Activated naive CD8-positive, alpha-beta T cell treated with anti-CD3 and anti-CD28 coated beads, Interleukin-2, amount 10 ng/mL, durations not matched to agents 7 days and 5 days (primary cell): ENCODE measurements around the gene DDX51. TPM values are rescaled to one million over a fixed set of nuclear protein-coding genes. Genes with fewer than 3 reads are reported as not detected.

Experiments used
- ATAC-seq: fragments of 150-1000 bp; cut with Tn5 transposase; one replicate; pipeline ENCODE4 v1.10.0; 2021; ENCODE audit warnings: low read depth, moderate library complexity
- POLR2A ChIA-PET: fragments of 350-600 bp; sonication (Branson Sonifier 250); formaldehyde crosslinking; loops from one replicate; lab custom pipeline; 2021; ENCODE audit warnings: antibody characterized with exemption; lab: Charles Lee
- DNase-seq: peaks from one replicate; pipeline ENCODE4 v3.0.0; 2021
- H3K27ac Mint-ChIP-seq: one replicate; pipeline ENCODE4 v1.8.0; 2022; ENCODE audit warnings: mild to moderate bottlenecking, mixed read lengths
- H3K27me3 Mint-ChIP-seq: one replicate; pipeline ENCODE4 v1.8.0; 2022; ENCODE audit warnings: mild to moderate bottlenecking, moderate library complexity, mixed read lengths
- H3K36me3 Mint-ChIP-seq: one replicate; pipeline ENCODE4 v1.8.0; 2021; ENCODE audit warnings: mild to moderate bottlenecking, mixed read lengths
- H3K4me1 Mint-ChIP-seq: one replicate; pipeline ENCODE4 v1.8.0; 2021; ENCODE audit warnings: mixed read lengths
- H3K4me3 Mint-ChIP-seq: one replicate; pipeline ENCODE4 v1.8.0; 2022; ENCODE audit warnings: mild to moderate bottlenecking, moderate library complexity, mixed read lengths
- H3K9me3 Mint-ChIP-seq: one replicate; pipeline ENCODE4 v1.8.0; 2021; ENCODE audit warnings: mixed read lengths
- total RNA-seq, 2 experiments: library from RNA; stranded (reverse); gene quantifications; one replicate each; pipeline ENCODE4 v1.2.3, GENCODE V29; 2021

DDX51 gene
- total RNA-seq, 2 experiments from 2014 or later: 31.9 to 33.5 TPM

DNA sequence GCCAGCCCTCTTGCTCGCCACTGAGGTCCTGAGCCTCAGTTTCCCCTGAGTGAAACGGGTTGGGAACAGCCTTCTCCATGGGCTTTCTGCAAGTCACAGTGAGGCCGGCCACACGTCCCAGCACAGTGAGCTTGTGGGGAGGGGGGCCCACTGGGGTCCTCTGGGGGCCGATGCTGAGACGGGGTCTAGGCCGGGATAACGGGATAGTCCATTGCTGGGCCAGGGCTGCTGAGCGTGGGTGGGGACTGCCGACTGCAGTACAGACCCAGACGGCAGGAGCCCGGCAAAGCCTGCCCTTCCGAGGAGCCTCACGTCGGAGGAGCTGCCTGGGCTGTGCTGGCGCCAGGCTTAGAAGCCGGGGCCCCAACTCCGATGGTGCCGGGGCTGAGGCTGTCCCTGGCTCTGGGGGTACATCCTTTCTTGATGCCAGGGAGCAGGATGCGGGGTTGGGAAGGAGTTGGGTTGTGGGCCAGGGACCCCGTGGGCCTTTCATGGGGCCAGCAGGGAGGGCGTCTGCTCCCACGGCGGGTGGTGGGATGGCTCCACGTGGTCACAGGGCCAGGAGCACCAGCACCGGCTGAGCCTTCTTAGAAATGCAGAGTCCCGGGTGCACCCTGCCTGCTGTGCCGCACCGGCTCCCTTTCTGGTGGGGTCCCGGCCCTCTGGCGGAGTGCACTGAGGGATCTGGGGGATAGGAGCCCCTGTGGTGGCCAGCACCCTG is 24.4 kb upstream of the DDX51 start:
- Mint-ChIP-seq H3K27ac (no peak overlapping the region), H3K27me3 (peaks cover 6% of the 10 kb centered on the region), H3K4me3 (no peak overlapping the region), H3K36me3 (no peaks in the 10 kb centered on the region), H3K9me3 (peaks cover 10% of the 10 kb centered on the region), H3K4me1 (peaks cover 12% of the 10 kb centered on the region)
- DNase-seq (no peak), ATAC-seq (no peak)
- POLR2A ChIA-PET: no interaction called here

DNA sequence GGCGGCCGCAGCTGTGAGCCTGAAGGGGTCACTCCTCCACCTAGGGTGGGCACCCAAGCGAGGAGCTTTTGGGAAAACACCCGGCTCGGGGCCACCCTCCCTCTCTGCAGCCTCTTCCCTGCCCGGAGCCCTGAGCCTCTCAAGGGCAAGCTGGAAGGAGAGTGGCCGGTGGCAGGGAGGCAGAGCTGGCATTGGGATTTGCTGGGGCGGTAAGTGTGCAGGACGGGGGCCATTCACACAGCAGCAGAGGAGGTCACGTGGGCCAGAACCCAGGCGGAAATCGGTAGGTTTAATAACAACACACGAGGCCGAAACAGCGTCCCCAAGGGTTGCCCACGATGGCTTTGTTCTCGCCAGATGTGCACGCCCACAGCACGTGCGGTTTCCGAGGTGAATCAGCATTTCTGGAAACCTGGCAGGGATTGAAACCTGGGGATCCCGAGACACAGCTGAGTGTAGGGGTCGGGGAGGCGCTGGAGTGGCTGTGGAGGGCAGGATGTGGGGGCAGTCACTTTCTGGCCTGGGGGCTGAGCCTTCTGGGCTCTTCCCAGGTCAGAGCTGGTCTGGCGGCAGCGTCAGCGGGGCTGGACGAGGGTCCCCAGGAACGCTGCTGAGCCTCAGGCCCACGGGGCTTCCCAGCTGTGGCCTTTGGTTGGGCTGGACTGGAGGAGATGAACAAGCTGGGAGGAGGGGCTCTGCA is 23.6 kb upstream of the DDX51 start:
- no peak for ATAC-seq
- Mint-ChIP-seq H3K27me3 (peaks cover under 1% of the 10 kb centered on the region), H3K9me3 (peaks cover 10% of the 10 kb centered on the region), H3K36me3 (no peaks in the 10 kb centered on the region), H3K4me3 (no peak overlapping the region), H3K27ac (no peak overlapping the region), H3K4me1 (peaks cover 9% of the 10 kb centered on the region)
- DNase-seq: no peak
- POLR2A ChIA-PET: no interaction called here

DNA sequence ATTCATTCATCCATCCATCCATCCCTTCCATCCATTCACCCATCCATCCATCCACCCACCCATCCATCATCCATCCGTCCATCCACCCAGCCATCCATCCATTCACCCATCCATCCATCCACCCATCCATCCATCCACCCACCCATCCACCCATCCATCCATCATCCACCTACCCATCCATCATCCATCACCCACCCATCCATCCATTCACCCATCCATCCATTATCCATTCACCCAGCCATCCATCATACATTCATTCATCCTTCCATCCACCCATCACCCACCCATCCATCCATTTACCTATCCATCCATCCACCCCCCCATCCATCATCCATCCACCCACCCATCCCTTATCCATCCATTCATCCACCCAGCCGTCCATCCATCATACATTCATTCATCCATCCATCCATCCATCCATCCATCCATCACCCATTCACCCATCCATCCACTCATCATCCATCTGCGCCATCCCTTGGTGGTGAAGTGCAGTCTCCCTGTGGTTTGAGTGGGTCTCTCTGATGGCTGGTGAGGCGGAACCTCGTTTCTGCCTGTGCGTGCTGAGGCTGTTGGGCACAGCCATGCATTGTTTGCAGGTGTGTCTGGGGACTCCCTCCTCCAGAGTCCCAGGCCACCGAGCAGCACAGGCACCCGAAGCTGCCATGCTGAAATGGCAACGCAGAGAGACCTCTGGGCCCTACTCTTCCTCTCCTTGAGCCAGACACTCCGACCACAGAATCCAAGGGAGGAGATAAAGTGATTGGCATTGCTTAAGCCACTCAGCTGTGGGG is 22.9 kb upstream of the DDX51 start:
- Mint-ChIP-seq H3K9me3 (peaks cover 10% of the 10 kb centered on the region), H3K4me3 (no peak overlapping the region), H3K36me3 (no peaks in the 10 kb centered on the region), H3K27ac (no peak overlapping the region), H3K4me1 (peaks cover 11% of the 10 kb centered on the region), H3K27me3 (no peaks in the 10 kb centered on the region)
- no peak for ATAC-seq
- POLR2A ChIA-PET: no interaction called here
- DNase-seq: no peak

- Mint-ChIP-seq H3K9me3 (peaks cover 10% of the 10 kb centered on the region), H3K4me1 (peaks cover 11% of the 10 kb centered on the region), H3K36me3 (no peaks in the 10 kb centered on the region), H3K27me3 (no peaks in the 10 kb centered on the region), H3K4me3 (no peak overlapping the region), H3K27ac (no peak overlapping the region)
- DNase-seq (no peak), ATAC-seq (no peak)
- POLR2A ChIA-PET: no interaction called here
Measured at GRCh38 chr12:132166093-132166492, 22.0 kb upstream of the DDX51 start.

DNA sequence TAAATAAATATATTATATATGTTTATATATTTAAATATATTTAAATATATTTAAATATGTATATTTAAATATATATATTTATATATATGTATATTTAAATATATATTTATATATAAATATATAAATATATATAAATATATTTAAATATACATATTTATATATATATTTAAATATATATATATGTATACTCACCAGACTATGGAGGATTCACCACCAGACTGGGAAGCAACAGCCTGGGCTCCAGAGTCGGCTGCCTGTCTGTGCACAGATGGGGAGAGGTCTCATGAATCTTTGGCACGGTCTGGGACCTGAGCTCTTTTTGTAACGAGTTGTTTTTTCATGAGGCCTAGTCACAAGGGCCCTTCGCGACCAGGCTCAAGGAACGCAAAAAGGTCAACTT is 21.5 kb upstream of the DDX51 start:
- Mint-ChIP-seq H3K4me1 (peaks cover 11% of the 10 kb centered on the region), H3K27ac (no peak overlapping the region), H3K9me3 (peaks cover 10% of the 10 kb centered on the region), H3K4me3 (no peak overlapping the region), H3K27me3 (no peaks in the 10 kb centered on the region), H3K36me3 (no peaks in the 10 kb centered on the region)
- POLR2A ChIA-PET: no interaction called here
- ATAC-seq (no peak), DNase-seq (no peak)

DNA sequence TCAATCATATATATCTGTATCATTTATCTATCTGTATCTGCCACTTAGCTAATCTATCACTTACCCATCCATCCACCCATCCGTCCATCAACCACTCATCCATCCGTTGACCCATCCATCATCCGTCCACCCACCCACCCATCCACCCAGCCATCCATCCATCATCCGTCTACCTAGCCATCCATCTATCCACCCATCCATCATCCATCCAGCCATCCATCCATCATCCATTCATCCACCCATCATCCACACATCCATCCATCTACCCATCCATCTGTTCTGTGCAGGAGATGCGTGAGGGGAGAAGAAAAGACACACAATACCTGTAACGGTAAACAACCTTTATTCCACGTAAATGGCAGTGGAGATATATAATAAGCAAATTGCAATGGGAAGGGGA is 20.3 kb upstream of the DDX51 start:
- POLR2A ChIA-PET: no interaction called here
- H3K36me3 Mint-ChIP-seq: no peaks in the 10 kb centered on the region
- H3K9me3 Mint-ChIP-seq: peaks cover 10% of the 10 kb centered on the region
- no peaks in the 10 kb centered on the region for H3K27me3 Mint-ChIP-seq
- H3K4me1 Mint-ChIP-seq: peaks cover 11% of the 10 kb centered on the region
- ATAC-seq (no peak), DNase-seq (no peak)
- no peak overlapping the region for H3K27ac Mint-ChIP-seq
- no peak overlapping the region for H3K4me3 Mint-ChIP-seq

GRCh38 chr12:132163911-132164288 is 19.8 kb upstream of the DDX51 start:
- H3K4me3 Mint-ChIP-seq: no peak overlapping the region
- DNase-seq: no peak
- POLR2A ChIA-PET: interaction anchor here (1.0 to 1.9 kb wide), 2 partner anchors 10 to 22 kb away, joined by 3 to 9 read pairs; no protein-coding TSS in a partner anchor

DNA sequence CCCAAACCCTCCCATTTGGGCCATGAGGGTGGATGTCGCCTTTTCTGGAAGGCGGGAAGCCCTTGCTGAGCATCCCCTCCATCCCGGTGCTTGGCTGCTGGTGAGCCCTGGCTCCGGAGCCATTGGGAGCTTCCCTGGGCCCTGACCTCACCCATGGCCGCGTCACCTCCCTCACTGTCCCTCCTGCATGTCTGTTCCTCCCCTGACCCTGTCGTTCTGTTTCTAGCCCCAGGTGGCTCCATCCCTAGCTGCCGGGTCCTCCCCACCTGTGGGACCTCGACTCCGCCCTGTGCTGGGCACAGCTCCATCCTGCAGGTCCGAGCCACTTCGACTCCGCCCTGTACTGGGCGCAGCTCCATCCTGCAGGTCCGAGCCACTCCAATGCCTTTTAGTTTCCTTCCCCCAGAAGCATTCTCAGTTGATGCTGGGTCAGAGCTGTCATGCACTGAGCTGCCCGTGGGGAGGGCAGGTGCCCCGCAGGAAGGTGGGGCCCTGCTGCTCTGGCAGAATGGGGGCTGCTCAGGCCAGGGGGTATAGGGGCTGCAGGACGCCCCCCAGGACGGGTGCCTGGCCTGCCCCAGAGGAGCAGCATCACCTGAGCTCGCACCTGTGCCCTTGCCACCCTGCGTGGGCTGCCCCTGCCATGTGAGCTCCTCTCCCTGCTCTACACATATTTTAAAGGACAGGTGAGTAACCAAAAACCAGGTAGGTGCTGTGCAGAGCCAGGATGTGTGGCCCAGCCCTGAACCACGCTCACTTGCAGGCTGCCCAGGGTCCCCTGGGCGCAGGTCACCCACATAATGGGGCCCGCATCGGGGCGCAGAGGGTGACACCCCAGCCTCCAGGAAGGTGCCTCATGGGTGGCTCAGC is 19.2 kb upstream of the DDX51 start:
- ATAC-seq (no peak), DNase-seq (no peak)
- Mint-ChIP-seq H3K36me3 (no peaks in the 10 kb centered on the region), H3K9me3 (peaks cover 10% of the 10 kb centered on the region), H3K4me3 (peak overlapping the region; percentile 67), H3K27ac (no peak overlapping the region), H3K4me1 (peaks cover 11% of the 10 kb centered on the region), H3K27me3 (no peaks in the 10 kb centered on the region)
- POLR2A ChIA-PET: interaction anchor here (1.0 to 1.9 kb wide), 3 partner anchors 9 to 27 kb away, joined by 3 to 9 read pairs (median 6); no protein-coding TSS in a partner anchor

More at GRCh38 chr12:132163911-132164288, 19.8 kb upstream of the DDX51 start:
- Mint-ChIP-seq H3K9me3 (peaks cover 10% of the 10 kb centered on the region), H3K27me3 (no peaks in the 10 kb centered on the region), H3K36me3 (no peaks in the 10 kb centered on the region), H3K27ac (no peak overlapping the region), H3K4me1 (peaks cover 11% of the 10 kb centered on the region)
- ATAC-seq: no peak

GRCh38 chr12:132162508-132163031 is 18.5 kb upstream of the DDX51 start:
- POLR2A ChIA-PET: interaction anchor here (0.8 to 1.9 kb wide), 5 partner anchors 9 to 27 kb away, joined by 3 to 9 read pairs (median 3); no protein-coding TSS in a partner anchor
- ATAC-seq (peak; percentile 56), DNase-seq (no peak)
- no peaks in the 10 kb centered on the region for H3K36me3 Mint-ChIP-seq
- H3K4me3 Mint-ChIP-seq: no peak overlapping the region
- H3K27me3 Mint-ChIP-seq: no peaks in the 10 kb centered on the region
- H3K9me3 Mint-ChIP-seq: peaks cover 10% of the 10 kb centered on the region
- no peak overlapping the region for H3K27ac Mint-ChIP-seq
- H3K4me1 Mint-ChIP-seq: peaks cover 11% of the 10 kb centered on the region

DNA sequence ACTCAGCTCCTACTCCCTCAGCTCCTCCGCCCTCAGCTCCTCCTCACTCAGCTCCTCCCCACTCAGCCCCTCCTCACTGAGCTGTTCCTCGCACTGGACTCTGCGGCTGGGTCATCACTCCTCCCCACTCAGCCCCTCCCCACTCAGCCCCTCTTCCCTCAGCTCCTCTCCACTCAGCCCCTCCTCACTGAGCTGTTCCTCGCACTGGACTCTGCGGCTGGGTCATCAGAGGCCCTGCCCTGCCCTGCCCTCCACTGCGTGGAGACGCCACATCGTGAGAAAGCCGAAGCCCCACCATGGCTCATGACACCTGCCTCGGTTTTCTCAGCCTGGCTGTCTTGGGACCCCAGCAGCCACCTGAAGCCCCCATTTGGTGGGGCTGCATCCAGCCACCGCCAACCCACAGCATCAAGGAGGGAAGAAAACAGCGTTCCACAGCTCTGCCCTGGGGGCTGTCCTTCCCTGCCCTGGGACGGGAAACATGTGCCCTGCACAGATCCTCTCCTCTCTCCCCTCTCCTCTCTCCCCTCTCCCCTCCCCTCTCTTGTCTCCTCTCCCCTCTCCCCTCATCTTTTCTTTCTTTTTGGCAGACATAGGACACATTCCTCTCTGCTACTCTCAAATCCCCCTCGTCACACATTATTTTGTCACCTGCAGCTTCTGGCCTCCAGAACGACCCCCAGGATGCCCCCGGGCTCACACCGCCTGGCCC is 17.8 kb upstream of the DDX51 start:
- H3K4me3 Mint-ChIP-seq: no peak overlapping the region
- ATAC-seq (peak; percentile 2), DNase-seq (no peak)
- peaks cover 11% of the 10 kb centered on the region for H3K4me1 Mint-ChIP-seq
- H3K27ac Mint-ChIP-seq: no peak overlapping the region
- POLR2A ChIA-PET: interaction anchor here (0.8 to 1.9 kb wide), 5 partner anchors 9 to 24 kb away, joined by 3 to 9 read pairs (median 3); no protein-coding TSS in a partner anchor
- peaks cover 7% of the 10 kb centered on the region for H3K9me3 Mint-ChIP-seq
- no peaks in the 10 kb centered on the region for H3K36me3 Mint-ChIP-seq
- no peaks in the 10 kb centered on the region for H3K27me3 Mint-ChIP-seq

DNA sequence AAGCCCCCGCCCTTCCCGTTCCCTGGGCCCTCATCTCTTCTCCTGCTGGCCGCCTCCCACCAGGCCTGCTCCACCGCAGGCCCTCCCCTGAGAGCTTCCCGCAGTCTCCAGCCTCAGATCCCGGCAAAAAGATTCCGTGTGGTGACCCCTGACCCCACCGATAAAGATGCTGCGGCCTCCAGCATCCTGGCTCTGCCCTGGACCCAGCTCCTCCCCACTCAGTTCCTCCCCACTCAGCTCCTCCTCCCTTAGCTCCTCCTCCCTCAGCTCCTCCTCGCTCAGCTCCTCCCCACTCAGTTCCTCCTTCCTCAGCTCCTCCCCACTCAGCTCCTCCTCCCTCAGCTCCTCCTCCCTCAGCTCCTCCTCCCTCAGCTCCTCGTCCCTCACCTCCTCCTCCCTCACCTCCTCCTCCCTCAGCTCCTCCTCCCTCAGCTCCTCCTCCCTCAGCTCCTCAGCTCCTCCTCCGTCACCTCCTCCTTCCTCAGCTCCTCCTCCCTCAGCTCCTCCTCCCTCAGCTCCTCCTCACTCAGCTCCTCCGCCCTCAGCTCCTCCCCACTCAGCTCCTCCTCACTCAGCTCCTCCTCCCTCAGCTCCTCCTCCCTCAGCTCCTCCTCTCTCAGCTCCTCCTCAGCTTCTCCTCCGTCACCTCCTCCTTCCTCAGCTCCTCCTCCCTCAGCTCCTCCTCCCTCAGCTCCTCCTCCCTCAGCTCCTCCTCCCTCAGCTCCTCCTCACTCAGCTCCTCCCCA is 17.1 kb upstream of the DDX51 start:
- no peak for DNase-seq
- POLR2A ChIA-PET: interaction anchor here (0.9 to 1.2 kb wide), 3 partner anchors 10 to 25 kb away, joined by 3 read pairs; no protein-coding TSS in a partner anchor

More for the DNA sequence above, 17.1 kb upstream of the DDX51 start:
- Mint-ChIP-seq H3K27me3 (no peaks in the 10 kb centered on the region), H3K4me3 (no peak overlapping the region), H3K27ac (no peak overlapping the region), H3K36me3 (no peaks in the 10 kb centered on the region), H3K9me3 (peaks cover 2% of the 10 kb centered on the region), H3K4me1 (peaks cover 11% of the 10 kb centered on the region)
- ATAC-seq: no peak
